Measurements from ENCODE around the gene SPECC1.

GRCh38 chr17:20121359-20122253, 112.4 kb downstream of the SPECC1 start:
- TF ChIP-seq POLR2A (IDR thresholded peaks at IDR 0.05; ENCODE audit: low read length) (no peak), GATA1 (IDR thresholded peaks at IDR 0.05; ENCODE audit: low read depth, low read length) (no peak)

Measured in erythroblast (primary cell).